PC-9 (cell line): Measurements from ENCODE around the gene SLC22A2. TPM values are rescaled to one million over a fixed set of nuclear protein-coding genes. Genes with fewer than 3 reads are reported as not detected.

Source experiments
- BruUV-seq: library from RNA; stranded (reverse); fragments of 400-500 nt; replicated peaks from 2 replicates; lab custom pipeline; 2021; lab: Mats Ljungman, UMichigan
- CTCF ChIA-PET: fragments of 300-600 bp; sonication (Branson Sonifier 250); formaldehyde crosslinking; loops from one replicate; lab custom pipeline; 2022; ENCODE audit warnings: antibody characterized with exemption; lab: Charles Lee
- POLR2A ChIA-PET: fragments of 300-600 bp; sonication (Branson Sonifier 250); formaldehyde crosslinking; loops from one replicate; lab custom pipeline; 2022; ENCODE audit warnings: antibody characterized with exemption; ENCODE audit not compliant: unreplicated experiment; lab: Charles Lee
- DNase-seq, 2 experiments: peaks; one replicate each; pipeline versions ENCODE4 v3.0.0 to v3.0.0-alpha.2; 2015 to 2022; ENCODE audit warnings: mixed read lengths in 1 of 2
- H2AFZ ChIP-seq: fragments of 200-600 bp; sonication (generic); 2 replicates; pipeline ENCODE4 v1.8.1; 2017; ENCODE audit warnings: antibody characterized with exemption
- H3F3A ChIP-seq: fragments of 200-600 bp; sonication (generic); 2 replicates; pipeline ENCODE4 v1.8.1; 2017; ENCODE audit warnings: antibody characterized with exemption, mild to moderate bottlenecking, low read depth; ENCODE audit not compliant: insufficient read depth
- H3K27ac ChIP-seq: fragments of 200-600 bp; sonication (generic); 2 replicates; pipeline ENCODE4 v1.6.1; 2016; ENCODE audit warnings: mixed run types
- H3K27me3 ChIP-seq: fragments of 200-600 bp; sonication (generic); 2 replicates; pipeline ENCODE4 v1.6.1; 2016; ENCODE audit warnings: low read depth, mixed run types; ENCODE audit not compliant: insufficient read depth
- H3K36me3 ChIP-seq: fragments of 200-600 bp; sonication (generic); 2 replicates; pipeline ENCODE4 v1.6.1; 2016; ENCODE audit warnings: low read depth, mixed run types
- H3K4me1 ChIP-seq: fragments of 200-600 bp; sonication (generic); replicated peaks from 2 replicates; pipeline ENCODE4 v1.6.1; 2016; ENCODE audit warnings: mixed run types; ENCODE audit not compliant: insufficient read depth
- H3K4me2 ChIP-seq: fragments of 200-600 bp; sonication (generic); 2 replicates; pipeline ENCODE4 v1.6.1; 2017; ENCODE audit warnings: mixed run types
- H3K4me3 ChIP-seq: fragments of 200-600 bp; sonication (generic); 2 replicates; pipeline ENCODE4 v1.6.1; 2016; ENCODE audit warnings: mixed run types
- H3K79me2 ChIP-seq: fragments of 200-600 bp; sonication (generic); 2 replicates; pipeline ENCODE4 v1.6.1; 2017; ENCODE audit warnings: low read depth, mixed run types
- H3K9me2 ChIP-seq: fragments of 200-600 bp; sonication (generic); 2 replicates; pipeline ENCODE4 v1.8.1; 2017; ENCODE audit warnings: mild to moderate bottlenecking; ENCODE audit not compliant: insufficient read depth
- H3K9me3 ChIP-seq: fragments of 200-600 bp; sonication (generic); 2 replicates; pipeline ENCODE4 v1.8.1; 2016; ENCODE audit warnings: low read depth; ENCODE audit not compliant: insufficient read depth
- H4K20me1 ChIP-seq: fragments of 200-600 bp; sonication (generic); 2 replicates; pipeline ENCODE4 v1.8.1; 2017; ENCODE audit not compliant: insufficient read depth
- CTCF ChIP-seq: fragments of 200-600 bp; sonication (generic); conservative IDR thresholded peaks from 2 replicates; pipeline ENCODE4 v1.6.1; 2017; ENCODE audit warnings: mixed run types, antibody characterized with exemption, mild to moderate bottlenecking, moderate library complexity
- EZH2 ChIP-seq: fragments of 200-600 bp; sonication (generic); IDR thresholded peaks from 2 replicates; pipeline ENCODE4 v1.8.0; 2017; ENCODE audit warnings: antibody characterized with exemption, low read depth
- intact Hi-C: fragments of 100-400 bp; cut with micrococcal nuclease; formaldehyde crosslinking; loops from one replicate; pipeline ENCODE4 v1.10.0; 2022; ENCODE audit not compliant: unreplicated experiment
- total RNA-seq: library from RNA; stranded (reverse); gene quantifications from 2 replicates; pipeline ENCODE4 v1.2.3, GENCODE V29; 2021

SLC22A2 gene
- total RNA-seq, 1 experiment from 2014 or later, result not detected

DNA sequence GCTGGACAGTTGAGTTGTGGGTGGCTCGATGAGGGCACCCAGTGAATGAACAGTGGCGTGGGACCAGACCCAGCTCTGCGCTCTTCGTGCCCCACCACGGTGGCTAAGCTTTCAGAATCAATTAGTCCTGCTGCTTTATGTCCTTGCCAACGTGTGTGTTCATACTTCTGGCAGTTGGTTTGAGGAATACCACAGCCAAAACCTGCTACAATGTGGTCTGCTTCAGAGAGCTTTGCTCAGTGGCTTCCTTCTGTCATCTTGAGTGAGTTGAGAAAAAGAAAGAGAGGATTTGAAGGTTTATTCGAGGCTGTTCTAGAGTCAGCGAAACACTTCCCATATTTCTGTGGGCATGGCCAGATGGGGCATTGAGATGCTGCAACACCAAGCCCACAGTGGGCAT lies 39.5 kb upstream of the SLC22A2 start:
- POLR2A ChIA-PET, result no interaction called here
- no peaks in the 10 kb centered on the region for H3K79me2 ChIP-seq
- TF ChIP-seq CTCF, result no peak
- no peak for TF ChIP-seq EZH2
- H3F3A ChIP-seq, result no peaks in the 10 kb centered on the region
- H3K4me1 ChIP-seq, result no peaks in the 10 kb centered on the region
- H3K4me2 ChIP-seq, result no peak overlapping the region
- DNase-seq, result no peak
- H4K20me1 ChIP-seq, result no peaks in the 10 kb centered on the region
- no peak overlapping the region for H2AFZ ChIP-seq
- no TSS peak for BruUV-seq
- CTCF ChIA-PET, result no interaction called here
- intact Hi-C loops, result no loop called here
- no peaks in the 10 kb centered on the region for H3K9me3 ChIP-seq
- H3K27ac ChIP-seq, result no peak overlapping the region
- no peaks in the 10 kb centered on the region for H3K9me2 ChIP-seq
- no peaks in the 10 kb centered on the region for H3K27me3 ChIP-seq
- no peak overlapping the region for H3K4me3 ChIP-seq
- no peaks in the 10 kb centered on the region for H3K36me3 ChIP-seq

- Histone ChIP-seq H4K20me1 (no peaks in the 10 kb centered on the region), H3K79me2 (no peaks in the 10 kb centered on the region), H2AFZ (no peak overlapping the region), H3K4me1 (no peaks in the 10 kb centered on the region), H3F3A (no peaks in the 10 kb centered on the region), H3K4me2 (no peak overlapping the region), H3K36me3 (no peaks in the 10 kb centered on the region), H3K27ac (no peak overlapping the region), H3K9me2 (no peaks in the 10 kb centered on the region), H3K9me3 (no peaks in the 10 kb centered on the region), H3K27me3 (no peaks in the 10 kb centered on the region), H3K4me3 (no peak overlapping the region)
- DNase-seq, result no peak
- no peak for TF ChIP-seq EZH2
- peak; percentile 35; the same call in 1 of the 2 replicates for TF ChIP-seq CTCF
- POLR2A ChIA-PET, result no interaction called here
- CTCF ChIA-PET, result no interaction called here
- no TSS peak for BruUV-seq
- intact Hi-C loops, result no loop called here
Observed at GRCh38 chr6:160297310-160297709, 38.7 kb upstream of the SLC22A2 start.

DNA sequence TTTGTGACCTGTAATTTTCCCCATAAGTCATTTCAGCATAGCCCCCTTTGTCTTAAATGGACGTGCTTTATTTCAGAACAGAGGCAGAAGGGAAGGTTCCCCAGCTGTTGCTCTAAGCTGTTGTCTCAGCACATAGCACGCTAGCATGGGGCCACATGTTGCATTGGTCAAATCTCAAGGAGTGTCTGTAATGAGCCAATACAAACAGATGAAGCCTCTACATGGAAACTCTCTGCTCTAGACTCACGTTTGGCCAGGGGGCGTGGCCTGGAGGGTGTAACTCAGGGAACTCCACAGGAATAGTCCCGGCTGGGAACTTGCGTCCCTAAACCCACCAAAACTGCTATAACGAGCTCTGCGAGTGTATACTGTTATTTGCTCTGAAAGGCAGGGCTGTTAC lies 35.2 kb upstream of the SLC22A2 start:
- Histone ChIP-seq H3K9me3 (no peaks in the 10 kb centered on the region), H3K4me1 (no peaks in the 10 kb centered on the region), H3K79me2 (no peaks in the 10 kb centered on the region), H3K27ac (no peak overlapping the region), H3K9me2 (no peaks in the 10 kb centered on the region), H3F3A (no peaks in the 10 kb centered on the region), H4K20me1 (no peaks in the 10 kb centered on the region), H3K4me2 (no peak overlapping the region), H2AFZ (no peak overlapping the region), H3K27me3 (no peaks in the 10 kb centered on the region), H3K36me3 (no peaks in the 10 kb centered on the region), H3K4me3 (no peak overlapping the region)
- POLR2A ChIA-PET, result no interaction called here
- intact Hi-C loops, result no loop called here
- DNase-seq, result no peak
- TF ChIP-seq CTCF (no peak), EZH2 (no peak)
- CTCF ChIA-PET, result no interaction called here
- BruUV-seq, result no TSS peak
